ENCODE results near the gene THOC6. TPM values are rescaled to one million over a fixed set of nuclear protein-coding genes. Genes with fewer than 3 reads are reported as not detected.
A peak's percentile ranks its signal among the peaks of the same experiment; 100 is the strongest.
"Not testable (repeated sequence)": the region's sequence is repeated elsewhere in the genome, so short reads cannot be mapped to it uniquely, and the experiment has no call there.

The THOC6 gene
- total RNA-seq, 1 experiment from 2014 or later, result 68.2 TPM

- not testable (repeated sequence) for H3K18ac ChIP-seq (ENCODE audit: insufficient read length, low read depth, low read length); H3K4me1 ChIP-seq (ENCODE audit: insufficient read depth, low read length); H3K9me3 Mint-ChIP-seq; H4K8ac ChIP-seq (replicated peaks; ENCODE audit: insufficient read length, low read depth, low read length); H4K91ac ChIP-seq (ENCODE audit: insufficient read length, low read depth, low read length); H4K20me1 ChIP-seq (ENCODE audit: control insufficient read depth, insufficient read depth, insufficient read length); H4K5ac ChIP-seq (ENCODE audit: insufficient read length, low read depth, low read length); H3K27ac ChIP-seq (ENCODE audit: insufficient read length, low read depth, low read length); H3K14ac ChIP-seq (ENCODE audit: insufficient read depth, low read length); H3K9ac ChIP-seq (ENCODE audit: extremely low read depth, insufficient read length, low read length); H2BK12ac ChIP-seq (ENCODE audit: insufficient read length, low read depth, low read length); H3K56ac ChIP-seq (ENCODE audit: insufficient read length, low read depth, low read length); DNase-seq; H3K79me1 ChIP-seq (ENCODE audit: insufficient read depth, low read depth, low read length, poor library complexity, severe bottlenecking); H3K27ac Mint-ChIP-seq; H3K4me3 Mint-ChIP-seq; H2BK15ac ChIP-seq (ENCODE audit: low read depth, low read length); H3K79me2 ChIP-seq (ENCODE audit: insufficient read depth, low read length); H3K9me3 ChIP-seq (ENCODE audit: control insufficient read depth, low read depth, low read length); H3K4ac ChIP-seq (ENCODE audit: low read depth, low read length); H2AK5ac ChIP-seq (ENCODE audit: insufficient read length, low read length); H2BK5ac ChIP-seq (ENCODE audit: insufficient read length, low read length); H3K4me2 ChIP-seq (ENCODE audit: insufficient read depth, insufficient read length, low read length); H2BK20ac ChIP-seq (ENCODE audit: low read depth, low read length, poor library complexity, severe bottlenecking); H3K23ac ChIP-seq (ENCODE audit: insufficient read length, low read depth, low read length); H2AFZ ChIP-seq (ENCODE audit: low read length); H3T11ph ChIP-seq (ENCODE audit: low read length); H3K23me2 ChIP-seq (ENCODE audit: insufficient read length, low read depth, low read length, poor library complexity, severe bottlenecking); H2BK120ac ChIP-seq (ENCODE audit: low read depth, low read length, poor library complexity, severe bottlenecking); H3K27me3 ChIP-seq (ENCODE audit: insufficient read depth, low read length)
- Mint-ChIP-seq H3K36me3 (ENCODE audit: insufficient read depth in 1 of 3, low read depth in 3 of 3) (peaks cover 21 to 47% (median 26%) of the 10 kb centered on the region in 3 experiments), H3K4me1 (peaks cover 14 to 32% of the 10 kb centered on the region in 2 experiments), H3K27me3 (ENCODE audit: low read depth) (peaks cover 54% of the 10 kb centered on the region)
- WGBS (ENCODE audit: extremely low coverage, insufficient read length, low lambda C conversion rate), result no CpG with 5 or more reads among the region's 13 CpGs
- TF ChIP-seq CTCF (conservative IDR thresholded peaks at IDR 0.05), result peak; percentile 33; the same call in 2 of the 3 replicates
Measured at GRCh38 chr16:3053330-3053710, 29.5 kb downstream of the THOC6 start.

All from H9 (cell line).